ENCODE measurements around the gene RAB5B.

DNA sequence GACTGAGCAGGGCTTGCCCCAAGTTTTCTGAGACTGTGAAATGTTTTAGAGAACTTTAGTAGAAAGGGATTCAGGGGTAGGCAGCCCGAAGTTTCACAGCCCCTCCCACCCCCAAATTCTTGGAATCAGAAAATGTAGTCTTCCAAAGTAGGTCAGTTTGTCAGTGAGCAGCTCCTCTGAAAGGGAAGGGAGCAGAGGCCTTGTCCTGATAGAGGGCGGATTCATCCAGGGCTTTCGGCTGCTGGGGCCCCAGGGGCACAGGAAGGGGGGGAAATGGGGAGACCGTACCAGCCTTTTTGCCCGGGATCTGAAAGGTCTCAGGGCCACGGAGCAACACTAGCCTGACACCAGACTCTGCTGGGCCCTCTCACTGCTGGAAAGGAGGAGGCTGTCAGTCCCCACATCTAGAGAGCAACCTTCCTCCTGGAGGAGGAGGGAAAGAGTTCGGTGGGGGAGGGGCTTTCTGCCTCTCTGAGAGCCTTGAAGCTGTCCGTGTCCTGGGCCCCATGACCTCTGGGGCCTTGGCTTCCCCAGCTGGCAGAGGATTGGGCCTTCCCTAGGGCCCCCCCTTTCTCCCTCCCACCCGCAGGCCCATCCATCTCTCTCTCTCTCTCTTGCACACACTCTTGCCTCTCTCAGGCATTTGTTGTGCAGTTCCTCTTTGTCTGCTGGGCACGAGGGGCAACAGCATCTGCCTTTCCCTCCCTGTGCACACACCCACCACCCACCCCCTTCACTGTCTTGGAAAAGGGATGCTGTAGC is 46.7 kb downstream of the RAB5B start, which contains the start of gene IKZF4:
- TF ChIP-seq, protein P1, sequence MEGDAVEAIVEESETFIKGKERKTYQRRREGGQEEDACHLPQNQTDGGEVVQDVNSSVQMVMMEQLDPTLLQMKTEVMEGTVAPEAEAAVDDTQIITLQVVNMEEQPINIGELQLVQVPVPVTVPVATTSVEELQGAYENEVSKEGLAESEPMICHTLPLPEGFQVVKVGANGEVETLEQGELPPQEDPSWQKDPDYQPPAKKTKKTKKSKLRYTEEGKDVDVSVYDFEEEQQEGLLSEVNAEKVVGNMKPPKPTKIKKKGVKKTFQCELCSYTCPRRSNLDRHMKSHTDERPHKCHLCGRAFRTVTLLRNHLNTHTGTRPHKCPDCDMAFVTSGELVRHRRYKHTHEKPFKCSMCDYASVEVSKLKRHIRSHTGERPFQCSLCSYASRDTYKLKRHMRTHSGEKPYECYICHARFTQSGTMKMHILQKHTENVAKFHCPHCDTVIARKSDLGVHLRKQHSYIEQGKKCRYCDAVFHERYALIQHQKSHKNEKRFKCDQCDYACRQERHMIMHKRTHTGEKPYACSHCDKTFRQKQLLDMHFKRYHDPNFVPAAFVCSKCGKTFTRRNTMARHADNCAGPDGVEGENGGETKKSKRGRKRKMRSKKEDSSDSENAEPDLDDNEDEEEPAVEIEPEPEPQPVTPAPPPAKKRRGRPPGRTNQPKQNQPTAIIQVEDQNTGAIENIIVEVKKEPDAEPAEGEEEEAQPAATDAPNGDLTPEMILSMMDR (IDR thresholded peaks at IDR 0.05 in 4 of 5, conservative IDR thresholded peaks at IDR 0.05 in 1 of 5), result no peak
- TF ChIP-seq POLR2A (IDR thresholded peaks at IDR 0.05), result no peak
